DLD1 (cell line): ENCODE measurements around the gene PSMD9.

ENCODE experiments used
- in situ Hi-C: cut with HindIII; loops from 2 replicates; pipeline ENCODE4 v1.10.0; 2017; ENCODE audit warnings: low sequenced_read_pairs

Gene PSMD9

GRCh38 chr12:121949648-121950397 lies 61.2 kb downstream of the PSMD9 start:
- in situ Hi-C loops = loop anchor here (5.0 kb wide), 1 partner anchor 62 kb away; no protein-coding TSS in a partner anchor

- in situ Hi-C loops = loop anchor here (5.0 kb wide), 1 partner anchor 59 kb away; no protein-coding TSS in a partner anchor
Measured at GRCh38 chr12:121953117-121953692, 64.6 kb downstream of the PSMD9 start.

GRCh38 chr12:121953695-121954094 lies 65.1 kb downstream of the PSMD9 start:
- in situ Hi-C loops = loop anchor here (5.0 kb wide), 1 partner anchor 59 kb away; no protein-coding TSS in a partner anchor

- in situ Hi-C loops = no loop called here
Measured at GRCh38 chr12:121955258-121956237, 67.0 kb downstream of the PSMD9 start.

GRCh38 chr12:121957861-121958515 lies 69.4 kb downstream of the PSMD9 start:
- in situ Hi-C loops = no loop called here

- in situ Hi-C loops = no loop called here
Measured at GRCh38 chr12:121958541-121959240, 70.1 kb downstream of the PSMD9 start.

- in situ Hi-C loops = no loop called here
Measured at GRCh38 chr12:121960541-121960940, 72.0 kb downstream of the PSMD9 start.

GRCh38 chr12:121961195-121961879 lies 72.7 kb downstream of the PSMD9 start:
- in situ Hi-C loops = no loop called here

- in situ Hi-C loops = no loop called here
Measured at GRCh38 chr12:121963341-121964018, 74.9 kb downstream of the PSMD9 start.

- in situ Hi-C loops = no loop called here
Measured at GRCh38 chr12:121964813-121965643, 76.4 kb downstream of the PSMD9 start.

- in situ Hi-C loops = no loop called here
Measured at GRCh38 chr12:121966959-121967358, 78.4 kb downstream of the PSMD9 start.
